HG02840 (cell line): ENCODE data around the gene ROR2.

ENCODE experiments used
- ATAC-seq: cut with Tn5 transposase; IDR thresholded peaks from one replicate; pipeline ENCODE4 v1.9.1; 2021; ENCODE audit warnings: mild to moderate bottlenecking, moderate library complexity, moderate number of reproducible peaks; ENCODE audit not compliant: unreplicated experiment, low FRiP score

The ROR2 gene

GRCh38 chr9:91884153-91884552 lies 65.9 kb downstream of the ROR2 start:
- no peak for ATAC-seq

GRCh38 chr9:91883503-91883902 lies 66.5 kb downstream of the ROR2 start:
- ATAC-seq: no peak

GRCh38 chr9:91882627-91883026 lies 67.4 kb downstream of the ROR2 start:
- ATAC-seq: no peak

- ATAC-seq: no peak
Measured at GRCh38 chr9:91880378-91880972, 69.6 kb downstream of the ROR2 start.

GRCh38 chr9:91879231-91879630 lies 70.8 kb downstream of the ROR2 start:
- no peak for ATAC-seq

- ATAC-seq: no peak
Measured at GRCh38 chr9:91873637-91874051, 76.4 kb downstream of the ROR2 start.

- ATAC-seq: no peak
Measured at GRCh38 chr9:91868732-91869391, 81.2 kb downstream of the ROR2 start.

GRCh38 chr9:91867740-91868139 lies 82.3 kb downstream of the ROR2 start:
- ATAC-seq: no peak

- ATAC-seq: no peak
Measured at GRCh38 chr9:91865041-91865440, 85.0 kb downstream of the ROR2 start.

- no peak for ATAC-seq
Measured at GRCh38 chr9:91864380-91864779, 85.6 kb downstream of the ROR2 start.

GRCh38 chr9:91863469-91863868 lies 86.6 kb downstream of the ROR2 start:
- ATAC-seq: no peak

GRCh38 chr9:91858213-91859030 lies 91.6 kb downstream of the ROR2 start:
- no peak for ATAC-seq

- no peak for ATAC-seq
Measured at GRCh38 chr9:91857291-91858212, 92.5 kb downstream of the ROR2 start.

GRCh38 chr9:91856419-91856818 lies 93.6 kb downstream of the ROR2 start:
- ATAC-seq: no peak

- no peak for ATAC-seq
Measured at GRCh38 chr9:91855196-91855595, 94.8 kb downstream of the ROR2 start.

- ATAC-seq: no peak
Measured at GRCh38 chr9:91852801-91853347, 97.2 kb downstream of the ROR2 start.

- no peak for ATAC-seq
Measured at GRCh38 chr9:91849694-91850093, 100.3 kb downstream of the ROR2 start.

GRCh38 chr9:91848146-91848545 lies 101.9 kb downstream of the ROR2 start:
- no peak for ATAC-seq

GRCh38 chr9:91847581-91848091 lies 102.4 kb downstream of the ROR2 start:
- no peak for ATAC-seq

- ATAC-seq: no peak
Measured at GRCh38 chr9:91845879-91846278, 104.1 kb downstream of the ROR2 start.
